Endothelial cell of umbilical vein (primary cell): ENCODE measurements around the gene MTO1. TPM values are rescaled to one million over a fixed set of nuclear protein-coding genes. Genes with fewer than 3 reads are reported as not detected.

Experiments
- BruUV-seq: library from RNA; stranded (reverse); fragments of 400-500 nt; replicated peaks from 2 replicates; lab custom pipeline; 2021; lab: Mats Ljungman, UMichigan
- CTCF ChIA-PET: fragments of 300-600, 350-600 bp; sonication (Branson Sonifier 250); formaldehyde crosslinking; loops from one replicate; lab custom pipeline; 2021; ENCODE audit warnings: antibody characterized with exemption, inconsistent platforms; lab: Charles Lee
- POLR2A ChIA-PET: fragments of 300-600, 350-600 bp; sonication (Branson Sonifier 250); formaldehyde crosslinking; loops from one replicate; lab custom pipeline; 2021; ENCODE audit warnings: antibody characterized with exemption, inconsistent platforms; lab: Charles Lee
- DNase-seq: peaks from one replicate; pipeline ENCODE4 v3.0.0-alpha.2; 2011; ENCODE audit warnings: low read depth, low spot score
- FAIRE-seq: peaks from 2 replicates; lab custom pipeline; 2011; peaks lifted over from hg19 to GRCh38; lab: Jason Lieb, UNC
- H2AFZ ChIP-seq: 2 replicates; pipeline ENCODE4 v1.6.0; 2012; ENCODE audit warnings: low read depth, low read length, control low read depth, inconsistent platforms
- H3K27ac ChIP-seq: 2 replicates; pipeline ENCODE4 v1.5.1; 2011; ENCODE audit warnings: low read depth, mild to moderate bottlenecking, control low read depth, low read length, moderate library complexity; ENCODE audit not compliant: insufficient read depth
- H3K27me3 ChIP-seq, 2 experiments: 2 replicates each; pipeline versions ENCODE4 v1.6.0 to v1.6.1; 2011; ENCODE audit warnings: low read length in 2 of 2, mixed read lengths in 1 of 2; ENCODE audit not compliant: control insufficient read depth in 2 of 2, insufficient read depth in 2 of 2
- H3K36me3 ChIP-seq, 2 experiments: 2 replicates in 1 of 2; 3 replicates in 1 of 2; pipeline ENCODE4 v1.5.1; 2011; ENCODE audit warnings: low read length in 2 of 2, mild to moderate bottlenecking in 1 of 2, moderate library complexity in 1 of 2; ENCODE audit not compliant: control insufficient read depth in 2 of 2, insufficient read depth in 2 of 2; ENCODE audit errors: extremely low read depth in 1 of 2
- H3K4me1 ChIP-seq: 3 replicates; pipeline ENCODE4 v1.5.1; 2011; ENCODE audit warnings: mild to moderate bottlenecking, low read length; ENCODE audit not compliant: control insufficient read depth, insufficient read depth; ENCODE audit errors: extremely low read depth
- H3K4me2 ChIP-seq: 2 replicates; pipeline ENCODE4 v1.6.1; 2011; ENCODE audit warnings: low read length, control low read depth, mixed read lengths; ENCODE audit not compliant: insufficient read depth
- H3K4me3 ChIP-seq, 3 experiments: fragments of 200-600 bp in 1 of 3; sonication (generic), shearing (Covaris generic) in 1 of 3; replicated peaks in 1 of 3; 2 replicates each; pipeline ENCODE4 v1.5.1; 2011 to 2016; ENCODE audit warnings: control low read depth in 3 of 3, low read length in 3 of 3, mild to moderate bottlenecking in 2 of 3, inconsistent platforms in 1 of 3, low read depth in 1 of 3, moderate library complexity in 1 of 3; ENCODE audit not compliant: insufficient read depth in 1 of 3
- H3K79me2 ChIP-seq: 2 replicates; pipeline ENCODE4 v1.6.0; 2012; ENCODE audit warnings: low read length, inconsistent platforms; ENCODE audit not compliant: control insufficient read depth, insufficient read depth
- H3K9ac ChIP-seq: replicated peaks from 2 replicates; pipeline ENCODE3; 2011; ENCODE audit warnings: low read length, control low read depth; ENCODE audit not compliant: insufficient read depth; ENCODE audit errors: extremely low read depth
- H3K9me1 ChIP-seq: replicated peaks from 3 replicates; pipeline ENCODE4 v1.6.0; 2011; ENCODE audit warnings: mild to moderate bottlenecking, low read length; ENCODE audit not compliant: control insufficient read depth, insufficient read depth; ENCODE audit errors: extremely low read depth
- H3K9me3 ChIP-seq: replicated peaks from 2 replicates; pipeline ENCODE4 v1.5.1; 2012; ENCODE audit warnings: low read length, inconsistent platforms; ENCODE audit not compliant: control insufficient read depth, insufficient read depth
- H4K20me1 ChIP-seq: replicated peaks from 2 replicates; pipeline ENCODE3; 2011; ENCODE audit warnings: mild to moderate bottlenecking, low read length; ENCODE audit not compliant: control insufficient read depth, insufficient read depth; ENCODE audit errors: extremely low read depth
- EZH2 ChIP-seq: IDR thresholded peaks from 2 replicates; pipeline ENCODE4 v1.6.1; 2012; ENCODE audit warnings: borderline replicate concordance, low read depth, mild to moderate bottlenecking, moderate library complexity, low read length, inconsistent platforms; ENCODE audit not compliant: severe bottlenecking
- FOS ChIP-seq: IDR thresholded peaks from 2 replicates; pipeline ENCODE4 v1.6.1; 2011; ENCODE audit warnings: mild to moderate bottlenecking, low read length, moderate library complexity, borderline replicate concordance; ENCODE audit not compliant: insufficient read depth
- GATA2 ChIP-seq: IDR thresholded peaks from 2 replicates; pipeline ENCODE4 v1.7.0; 2011; ENCODE audit warnings: low read depth, mild to moderate bottlenecking, moderate library complexity, mixed read lengths, low read length; ENCODE audit not compliant: insufficient read length, insufficient read depth
- JUN ChIP-seq: IDR thresholded peaks from 2 replicates; pipeline ENCODE4 v1.6.1; 2011; ENCODE audit warnings: borderline replicate concordance, low read depth; ENCODE audit not compliant: insufficient read length, insufficient read depth
- MAX ChIP-seq: IDR thresholded peaks from 2 replicates; pipeline ENCODE4 v1.6.1; 2011; ENCODE audit not compliant: insufficient read depth, insufficient read length
- MYC ChIP-seq: IDR thresholded peaks from one replicate; pipeline ENCODE4 v1.6.1; 2011; ENCODE audit warnings: mild to moderate bottlenecking, low read depth, low read length
- POLR2A ChIP-seq: IDR thresholded peaks from 2 replicates; pipeline ENCODE4 v1.6.1; 2012; ENCODE audit warnings: low read depth, mild to moderate bottlenecking, control low read depth, low read length
- POLR2AphosphoS5 ChIP-seq: IDR thresholded peaks from 2 replicates; pipeline ENCODE4 v1.6.1; 2012; ENCODE audit warnings: low read depth, mild to moderate bottlenecking, control low read depth, low read length, moderate library complexity; ENCODE audit not compliant: insufficient read depth
- dilution Hi-C: fragments of 300-500 bp; cut with MboI; formaldehyde crosslinking; loops from one replicate; pipeline ENCODE4 v1.15.0; 2019; ENCODE audit warnings: low sequenced_read_pairs; ENCODE audit not compliant: extremely low pct_ligation_motif_present
- intact Hi-C: fragments of 100-400 bp; cut with micrococcal nuclease; formaldehyde crosslinking; loops from one replicate; pipeline ENCODE4 v1.10.0; 2022
- polyA plus RNA-seq, 4 experiments: library from polyadenylated mRNA; depleted of rRNA in 3 of 4; stranded (reverse) in 3 of 4; unstranded in 1 of 4; fragments of >200 nt; gene quantifications; 2 replicates each; pipeline versions ENCODE4 v1.2.1 to v1.2.3, GENCODE V29; 2011 to 2012; ENCODE audit warnings: missing spikeins in 1 of 4
- total RNA-seq: library from RNA; stranded (reverse); gene quantifications from 2 replicates; pipeline ENCODE4 v1.2.3, GENCODE V29; 2021
- TF ChIP-seq, protein P1 (sequence below), 2 donors: IDR thresholded peaks; 1 replicate in 1 of 2; 2 replicates in 1 of 2; pipeline ENCODE4 v1.5.1; 2011; ENCODE audit warnings: low read length in 2 of 2, mild to moderate bottlenecking in 2 of 2, moderate library complexity in 2 of 2, control low read depth in 1 of 2, inconsistent platforms in 1 of 2, low read depth in 1 of 2; ENCODE audit not compliant: insufficient read depth in 1 of 2; ENCODE audit errors: extremely low read depth in 1 of 2

The MTO1 gene
- total and polyA plus RNA-seq, 2 donors (not counting 3 experiments of a cell fraction or from before 2014, with no cell fraction given) = 12.6 to 24.8 TPM

GRCh38 chr6:73542891-73543290 lies 81.4 kb downstream of the MTO1 start:
- FAIRE-seq (no peak), DNase-seq (no peak)
- no peak overlapping the region for H2AFZ ChIP-seq
- TF ChIP-seq EZH2 = no peak
- TF ChIP-seq MYC = no peak
- TF ChIP-seq FOS = no peak
- TF ChIP-seq POLR2AphosphoS5 = no peak
- TF ChIP-seq POLR2A = no peak
- no peak for TF ChIP-seq MAX
- TF ChIP-seq, protein P1, sequence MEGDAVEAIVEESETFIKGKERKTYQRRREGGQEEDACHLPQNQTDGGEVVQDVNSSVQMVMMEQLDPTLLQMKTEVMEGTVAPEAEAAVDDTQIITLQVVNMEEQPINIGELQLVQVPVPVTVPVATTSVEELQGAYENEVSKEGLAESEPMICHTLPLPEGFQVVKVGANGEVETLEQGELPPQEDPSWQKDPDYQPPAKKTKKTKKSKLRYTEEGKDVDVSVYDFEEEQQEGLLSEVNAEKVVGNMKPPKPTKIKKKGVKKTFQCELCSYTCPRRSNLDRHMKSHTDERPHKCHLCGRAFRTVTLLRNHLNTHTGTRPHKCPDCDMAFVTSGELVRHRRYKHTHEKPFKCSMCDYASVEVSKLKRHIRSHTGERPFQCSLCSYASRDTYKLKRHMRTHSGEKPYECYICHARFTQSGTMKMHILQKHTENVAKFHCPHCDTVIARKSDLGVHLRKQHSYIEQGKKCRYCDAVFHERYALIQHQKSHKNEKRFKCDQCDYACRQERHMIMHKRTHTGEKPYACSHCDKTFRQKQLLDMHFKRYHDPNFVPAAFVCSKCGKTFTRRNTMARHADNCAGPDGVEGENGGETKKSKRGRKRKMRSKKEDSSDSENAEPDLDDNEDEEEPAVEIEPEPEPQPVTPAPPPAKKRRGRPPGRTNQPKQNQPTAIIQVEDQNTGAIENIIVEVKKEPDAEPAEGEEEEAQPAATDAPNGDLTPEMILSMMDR (IDR thresholded peaks at IDR 0.05; ENCODE audit: extremely low read depth in 1 of 2, insufficient read depth in 1 of 2, low read depth in 1 of 2, low read length in 2 of 2) = no peak
- TF ChIP-seq JUN = no peak
- no peak for TF ChIP-seq GATA2
- no peaks in the 10 kb centered on the region for H3K4me1 ChIP-seq
- dilution Hi-C loops = no loop called here
- no peaks in the 10 kb centered on the region for H4K20me1 ChIP-seq
- H3K79me2 ChIP-seq = no peaks in the 10 kb centered on the region
- H3K4me2 ChIP-seq = no peak overlapping the region
- no peaks in the 10 kb centered on the region for H3K9me3 ChIP-seq
- no peak overlapping the region for H3K9ac ChIP-seq
- intact Hi-C loops = no loop called here
- CTCF ChIA-PET = interaction anchor here (1.1 to 2.4 kb wide), 5 partner anchors 10 to 37 kb away, joined by 3 to 11 read pairs (median 3); no protein-coding TSS in a partner anchor
- no peaks in the 10 kb centered on the region for H3K27me3 ChIP-seq
- no peak overlapping the region for H3K27ac ChIP-seq
- no peaks in the 10 kb centered on the region for H3K9me1 ChIP-seq
- H3K4me3 ChIP-seq = no peak overlapping the region
- BruUV-seq = no TSS peak
- POLR2A ChIA-PET = interaction anchor here (0.6 kb wide), 1 partner anchor 1698 kb away, joined by 3 read pairs; no protein-coding TSS in a partner anchor
- no peaks in the 10 kb centered on the region for H3K36me3 ChIP-seq
